AG04449 (cell line): ENCODE measurements around the gene NFIA.

Experiments
- CTCF ChIA-PET: fragments of 350-600 bp; formaldehyde crosslinking; extraction: SDS; loops from one replicate; lab custom pipeline; 2021; ENCODE audit warnings: antibody characterized with exemption; lab: Yijun Ruan, JAX
- POLR2A ChIA-PET: fragments of 400-600, 350-600 bp; formaldehyde crosslinking; extraction: SDS; loops from one replicate; lab custom pipeline; 2020; ENCODE audit warnings: antibody characterized with exemption, inconsistent platforms; lab: Yijun Ruan, JAX
- DNase-seq: peaks from one replicate; pipeline ENCODE4 v3.0.0-alpha.2; 2010; ENCODE audit warnings: low read depth, low spot score
- H3K4me3 ChIP-seq: 2 replicates; pipeline ENCODE4 v1.5.1; 2011; ENCODE audit warnings: low read depth, mild to moderate bottlenecking, control low read depth, low read length
- TF ChIP-seq, protein P1 (sequence below): IDR thresholded peaks from one replicate; pipeline ENCODE4 v1.5.1; 2011; ENCODE audit warnings: mild to moderate bottlenecking, moderate library complexity, low read length, control low read depth, inconsistent platforms; ENCODE audit not compliant: insufficient read depth; ENCODE audit errors: missing control alignments

Gene NFIA

DNA sequence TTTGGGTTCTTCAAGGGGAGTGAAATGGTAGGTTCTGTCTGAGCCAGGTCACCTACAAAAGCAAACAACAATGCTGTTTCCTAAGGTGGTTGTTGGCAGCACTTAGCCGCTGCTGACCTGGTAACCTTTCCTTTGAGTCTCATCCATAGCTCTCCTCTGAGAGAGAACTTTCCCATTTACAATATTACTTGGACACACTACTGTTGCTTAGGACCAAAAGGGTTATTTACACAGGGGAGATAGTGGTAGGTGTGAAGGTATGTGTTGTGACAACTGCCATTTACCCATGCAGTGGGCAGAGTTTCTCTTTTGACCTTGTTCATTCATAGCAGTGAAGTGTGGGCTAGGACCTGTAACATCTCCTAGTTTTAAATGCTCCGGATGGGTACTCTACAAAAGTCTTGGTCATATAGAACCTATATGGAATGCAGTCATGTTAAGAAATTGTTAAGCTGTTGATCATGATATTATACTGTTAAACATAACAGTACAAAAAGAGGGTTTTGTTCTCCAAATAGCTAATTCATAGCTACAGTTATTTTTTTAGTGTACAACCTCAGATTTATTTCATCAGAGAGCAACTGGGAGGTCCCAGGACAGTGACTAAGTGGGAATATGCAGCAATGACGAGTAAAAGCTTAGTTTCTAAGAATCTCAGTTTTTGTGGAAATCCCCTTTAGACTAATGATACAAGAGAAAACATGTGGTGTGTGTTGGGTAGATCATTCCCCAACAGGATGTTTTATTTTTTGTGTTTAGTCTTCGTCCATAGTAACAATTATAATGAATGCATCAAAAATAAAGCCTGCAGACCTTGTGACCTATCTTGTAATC, 219.7 kb downstream of the NFIA start:
- ChIA-PET POLR2A (no interaction called here), CTCF (no interaction called here)
- DNase-seq = no peak
- H3K4me3 ChIP-seq = no peak overlapping the region
- TF ChIP-seq, protein P1, sequence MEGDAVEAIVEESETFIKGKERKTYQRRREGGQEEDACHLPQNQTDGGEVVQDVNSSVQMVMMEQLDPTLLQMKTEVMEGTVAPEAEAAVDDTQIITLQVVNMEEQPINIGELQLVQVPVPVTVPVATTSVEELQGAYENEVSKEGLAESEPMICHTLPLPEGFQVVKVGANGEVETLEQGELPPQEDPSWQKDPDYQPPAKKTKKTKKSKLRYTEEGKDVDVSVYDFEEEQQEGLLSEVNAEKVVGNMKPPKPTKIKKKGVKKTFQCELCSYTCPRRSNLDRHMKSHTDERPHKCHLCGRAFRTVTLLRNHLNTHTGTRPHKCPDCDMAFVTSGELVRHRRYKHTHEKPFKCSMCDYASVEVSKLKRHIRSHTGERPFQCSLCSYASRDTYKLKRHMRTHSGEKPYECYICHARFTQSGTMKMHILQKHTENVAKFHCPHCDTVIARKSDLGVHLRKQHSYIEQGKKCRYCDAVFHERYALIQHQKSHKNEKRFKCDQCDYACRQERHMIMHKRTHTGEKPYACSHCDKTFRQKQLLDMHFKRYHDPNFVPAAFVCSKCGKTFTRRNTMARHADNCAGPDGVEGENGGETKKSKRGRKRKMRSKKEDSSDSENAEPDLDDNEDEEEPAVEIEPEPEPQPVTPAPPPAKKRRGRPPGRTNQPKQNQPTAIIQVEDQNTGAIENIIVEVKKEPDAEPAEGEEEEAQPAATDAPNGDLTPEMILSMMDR = no peak

DNA sequence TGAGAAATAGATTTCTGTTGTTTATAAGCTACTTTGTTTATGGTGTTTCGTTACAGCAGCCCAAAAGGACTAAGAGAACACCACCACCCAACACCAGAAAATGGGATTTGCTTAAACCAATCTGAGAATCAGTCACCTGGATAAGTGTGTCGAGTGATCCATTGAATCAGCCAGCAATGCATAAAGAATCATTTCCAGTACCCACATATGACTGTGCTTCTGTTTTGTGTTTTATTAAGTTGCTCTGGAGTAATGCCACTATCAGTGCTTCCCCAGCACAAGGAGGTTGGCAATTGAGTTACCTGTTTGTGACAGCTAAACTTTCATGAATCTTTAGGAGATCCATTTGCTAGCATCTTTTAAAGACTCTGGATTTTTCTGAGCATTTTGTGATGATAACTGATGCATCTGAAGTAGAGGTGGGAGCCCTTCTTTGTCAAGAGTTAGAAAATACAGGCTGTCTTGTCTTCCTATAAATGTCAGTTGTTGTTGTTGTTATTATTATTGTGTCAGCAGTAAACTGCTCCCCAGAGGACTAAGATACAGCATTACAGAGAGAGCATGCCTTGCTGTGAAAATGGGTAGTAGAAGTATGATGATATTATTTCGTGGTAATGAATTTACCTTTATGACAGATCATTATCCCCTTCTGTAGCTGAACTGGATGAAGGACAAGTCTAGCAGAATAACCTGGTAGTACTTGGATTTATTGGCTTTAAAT, 225.2 kb downstream of the NFIA start:
- ChIA-PET POLR2A (no interaction called here), CTCF (no interaction called here)
- no peak overlapping the region for H3K4me3 ChIP-seq
- TF ChIP-seq, protein P1 = no peak
- DNase-seq = no peak

DNA sequence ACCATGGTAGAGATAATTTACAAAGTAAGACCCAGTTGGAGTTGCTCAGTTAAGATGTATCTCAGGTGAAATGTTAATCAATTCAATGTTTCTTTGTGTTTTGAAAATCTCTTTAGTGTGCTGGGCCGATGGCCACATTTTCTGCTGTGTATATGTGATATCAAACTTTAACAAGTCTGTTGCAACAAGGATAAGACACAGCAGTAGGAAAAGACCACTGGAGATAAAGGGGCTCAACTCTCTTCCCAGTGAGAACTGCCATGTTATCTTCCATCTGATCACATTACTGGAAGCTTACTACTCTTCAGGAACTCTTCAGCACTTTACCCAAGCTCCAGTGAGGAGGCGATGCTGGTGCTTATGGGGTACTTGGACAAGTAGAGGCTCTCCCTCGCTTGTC, 227.7 kb downstream of the NFIA start:
- no peak overlapping the region for H3K4me3 ChIP-seq
- ChIA-PET CTCF (no interaction called here), POLR2A (no interaction called here)
- DNase-seq = no peak
- TF ChIP-seq, protein P1 = no peak

DNA sequence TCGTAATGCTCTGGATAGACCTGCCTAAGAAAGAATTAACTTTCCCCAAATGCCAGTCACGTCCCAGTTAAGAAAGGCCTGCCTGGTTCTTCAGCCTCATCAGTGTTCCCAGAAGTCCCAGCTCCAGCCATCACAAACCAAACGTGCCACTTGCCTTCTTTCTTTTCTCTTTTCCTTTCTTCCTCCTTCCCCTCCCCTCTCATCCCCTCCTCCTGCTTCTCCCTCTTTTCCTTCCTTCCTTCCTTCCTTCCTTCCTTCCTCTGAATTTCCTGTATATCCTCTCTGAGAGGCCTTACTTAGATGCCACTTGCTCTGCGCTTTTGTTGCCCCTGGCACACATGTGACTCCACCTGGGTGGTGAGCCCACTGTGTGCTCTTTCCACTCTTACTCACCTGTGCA, 228.2 kb downstream of the NFIA start:
- no peak overlapping the region for H3K4me3 ChIP-seq
- ChIA-PET CTCF (no interaction called here), POLR2A (no interaction called here)
- TF ChIP-seq, protein P1 = no peak
- DNase-seq = no peak

DNA sequence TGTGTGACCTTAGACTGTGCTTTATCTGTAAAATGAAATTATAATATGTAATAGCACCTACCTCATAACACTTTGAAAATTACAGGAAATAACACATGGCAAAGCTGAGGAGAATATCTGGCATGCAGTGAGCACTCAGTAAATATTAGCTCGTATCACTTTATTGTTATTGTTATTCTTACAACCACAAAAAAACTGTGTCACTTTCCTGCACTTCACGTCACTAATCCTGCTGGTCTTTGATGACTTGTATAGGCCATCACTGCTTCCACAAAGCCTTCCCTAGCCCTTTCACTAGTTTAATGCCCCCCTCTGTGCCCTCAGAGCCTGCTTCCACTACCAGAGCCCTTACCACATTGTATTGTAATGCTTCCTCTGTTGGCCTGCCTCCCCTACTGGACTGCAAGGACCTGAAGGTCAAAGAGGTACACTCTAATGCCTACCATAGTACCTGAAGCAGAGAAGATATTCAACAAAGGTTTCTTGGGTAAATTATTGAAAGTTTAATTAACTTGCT, 231.6 kb downstream of the NFIA start:
- POLR2A ChIA-PET = no interaction called here
- DNase-seq = no peak
- CTCF ChIA-PET = no interaction called here
- TF ChIP-seq, protein P1 = no peak
- no peak overlapping the region for H3K4me3 ChIP-seq

DNA sequence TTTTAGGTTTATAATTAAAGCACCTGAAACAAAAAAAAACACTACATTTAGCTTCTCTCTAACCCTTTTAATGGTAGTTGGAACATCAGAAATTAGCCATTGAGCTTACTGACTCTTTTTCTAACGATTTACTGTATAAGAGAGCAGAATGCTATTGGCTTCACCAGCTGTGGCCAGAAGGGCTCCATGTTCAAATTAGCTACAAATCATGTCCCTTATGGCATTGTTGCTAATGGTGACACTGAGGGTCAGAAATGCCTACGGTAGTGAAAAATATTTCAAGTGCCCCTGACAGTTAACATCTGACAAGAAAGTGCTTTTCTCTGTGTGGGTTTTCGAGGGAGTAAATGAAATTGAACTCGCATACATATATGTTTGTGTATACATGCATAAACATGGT, 232.7 kb downstream of the NFIA start:
- no peak for DNase-seq
- no peak overlapping the region for H3K4me3 ChIP-seq
- ChIA-PET POLR2A (no interaction called here), CTCF (no interaction called here)
- TF ChIP-seq, protein P1 = no peak
